Ovary (tissue), 9 donors: ENCODE data around the gene HP1BP3. TPM values are rescaled to one million over a fixed set of nuclear protein-coding genes. Genes with fewer than 3 reads are reported as not detected.
A peak's percentile ranks its signal among the peaks of the same experiment; 100 is the strongest.

Experiments used
- DNase-seq, 5 donors: peaks; one replicate each; pipeline ENCODE4 v3.0.0-alpha.2; 2019 to 2020
- H3K27ac ChIP-seq, 2 donors: fragments of 200-600 bp; one replicate each; pipeline versions ENCODE4 v1.5.1 to v1.8.0; 2019 to 2022
- H3K27me3 ChIP-seq: fragments of 200-600 bp; one replicate; pipeline ENCODE4 v1.8.0; 2022
- H3K36me3 ChIP-seq: fragments of 200-600 bp; sonication (generic); one replicate; pipeline ENCODE4 v1.5.1; 2019
- H3K4me1 ChIP-seq: one replicate; pipeline ENCODE4 v1.8.1; 2013; ENCODE audit warnings: mild to moderate bottlenecking, moderate library complexity; ENCODE audit not compliant: insufficient read depth
- H3K4me3 ChIP-seq: fragments of 200-600 bp; sonication (generic); one replicate; pipeline ENCODE4 v1.5.1; 2017
- H3K9me3 ChIP-seq, 2 donors: fragments of 200-600 bp in 1 of 2; sonication (generic) in 1 of 2; one replicate each; pipeline versions ENCODE4 v1.5.1 to v1.8.1; 2013 to 2019; ENCODE audit warnings: mild to moderate bottlenecking in 1 of 2, moderate library complexity in 1 of 2
- EP300 ChIP-seq: sonication (generic); formaldehyde crosslinking; IDR thresholded peaks from one replicate; pipeline ENCODE4 v1.6.1; 2017; ENCODE audit warnings: antibody characterized with exemption
- POLR2A ChIP-seq: fragments of 450-650 bp; IDR thresholded peaks from one replicate; pipeline ENCODE4 v1.6.1; 2017; ENCODE audit warnings: antibody characterized with exemption, mild to moderate bottlenecking, moderate library complexity
- WGBS, 3 donors: extraction: QIAGEN DNeasy Blood & Tissue Kit in 1 of 3; methylation state at CpG; one replicate each; pipeline versions ENCODE4 v1.1.5 to v1.1.7; 2013 to 2017; 5-methylcytosine and 5-hydroxymethylcytosine counted together
- intact Hi-C, 4 donors: fragments of 100-400 bp; cut with DNase I; formaldehyde crosslinking; loops; one replicate each; pipeline versions ENCODE4 v1.11.0 to v1.15.1; 2022 to 2023
- polyA plus RNA-seq, 2 donors: library from polyadenylated mRNA; stranded (reverse); fragments of 200-250 nt in 1 of 2; fragments of 350-450 nt in 1 of 2; fragmentation: Illumina TruSeq in 1 of 2; extraction: RNeasy Lipid Tissue Mini Kit (QIAGEN cat#74804) in 1 of 2; gene quantifications; one replicate each; pipeline ENCODE4 v1.2.3, GENCODE V29; 2013 to 2014
- total RNA-seq, 7 donors: library from RNA; depleted of rRNA in 2 of 7; stranded (reverse); fragments of >200 nt in 2 of 7; fragmentation: NEBNext Ultra II Directional in 3 of 7; extraction: Animal tissue kit (Norgen Biotek cat#: 25700) in 3 of 7; gene quantifications; one replicate each; pipeline versions ENCODE4 v1.1.0 to v1.2.4, GENCODE V29; 2016 to 2023
- TF ChIP-seq, protein P1 (sequence below), 3 donors: fragments of 450-650 bp in 2 of 3; fragments of 200-600 bp in 1 of 3; IDR thresholded peaks; one replicate each; pipeline versions ENCODE4 v1.5.1 to v1.8.0; 2016 to 2022; ENCODE audit warnings: antibody characterized with exemption in 3 of 3, mild to moderate bottlenecking in 1 of 3
- donor health status: DM: no; HTN: no; CAD: no; lungs with moderate emphysema.
- donor health status: DM: no; HTN: no; CAD: no.
- donor health status: Bipolar disorder and iron deficiency.
- donor health status: DM: yes; HTN: yes; CAD: no.
- donor health status: DM: no; HTN: no; CAD: no.
- donor health status: DM: yes; HTN: yes; CAD: no.

Gene HP1BP3
- total and polyA plus RNA-seq, 9 donors: 162 to 302 (median 211) TPM

DNA sequence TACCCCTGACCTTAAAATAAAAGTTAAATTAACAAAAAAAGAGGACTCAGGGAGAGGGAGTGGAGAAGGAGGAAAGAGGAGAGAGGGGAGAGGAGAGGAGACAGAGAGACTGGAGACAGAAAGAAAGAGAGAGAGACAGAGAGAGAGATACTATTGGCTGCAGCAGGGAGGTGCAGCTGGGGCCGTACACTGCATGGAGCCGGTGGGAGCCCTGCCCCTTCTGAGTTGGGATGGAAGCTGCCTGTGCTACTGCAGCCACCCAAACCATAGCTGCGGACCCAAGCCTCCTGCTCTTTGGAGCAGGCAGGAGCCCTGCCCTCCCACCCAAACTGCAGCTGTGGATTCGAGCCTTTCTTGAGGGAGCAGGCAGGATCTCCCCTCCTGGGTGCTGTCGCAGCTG lies 32.7 kb upstream of the HP1BP3 start:
- TF ChIP-seq, protein P1, sequence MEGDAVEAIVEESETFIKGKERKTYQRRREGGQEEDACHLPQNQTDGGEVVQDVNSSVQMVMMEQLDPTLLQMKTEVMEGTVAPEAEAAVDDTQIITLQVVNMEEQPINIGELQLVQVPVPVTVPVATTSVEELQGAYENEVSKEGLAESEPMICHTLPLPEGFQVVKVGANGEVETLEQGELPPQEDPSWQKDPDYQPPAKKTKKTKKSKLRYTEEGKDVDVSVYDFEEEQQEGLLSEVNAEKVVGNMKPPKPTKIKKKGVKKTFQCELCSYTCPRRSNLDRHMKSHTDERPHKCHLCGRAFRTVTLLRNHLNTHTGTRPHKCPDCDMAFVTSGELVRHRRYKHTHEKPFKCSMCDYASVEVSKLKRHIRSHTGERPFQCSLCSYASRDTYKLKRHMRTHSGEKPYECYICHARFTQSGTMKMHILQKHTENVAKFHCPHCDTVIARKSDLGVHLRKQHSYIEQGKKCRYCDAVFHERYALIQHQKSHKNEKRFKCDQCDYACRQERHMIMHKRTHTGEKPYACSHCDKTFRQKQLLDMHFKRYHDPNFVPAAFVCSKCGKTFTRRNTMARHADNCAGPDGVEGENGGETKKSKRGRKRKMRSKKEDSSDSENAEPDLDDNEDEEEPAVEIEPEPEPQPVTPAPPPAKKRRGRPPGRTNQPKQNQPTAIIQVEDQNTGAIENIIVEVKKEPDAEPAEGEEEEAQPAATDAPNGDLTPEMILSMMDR (IDR thresholded peaks at IDR 0.05): no peak
- TF ChIP-seq POLR2A (no peak), EP300 (no peak)
- H3K36me3 ChIP-seq: no peaks in the 10 kb centered on the region
- H3K4me1 ChIP-seq: no peaks in the 10 kb centered on the region
- no peaks in the 10 kb centered on the region for H3K27me3 ChIP-seq
- no peaks in the 10 kb centered on the region for H3K9me3 ChIP-seq
- intact Hi-C loops: no loop called here
- no peak overlapping the region for H3K27ac ChIP-seq
- WGBS, 3 donors: 67 to 85% (median 75%) methylated on average over 5 of the region's 5 CpGs
- no peak overlapping the region for H3K4me3 ChIP-seq
- DNase-seq: no peak

- WGBS, 3 donors: 75% methylated on average over 4 of the region's 4 CpGs; no CpG with 5 or more reads in 2 of the 3 donors
- Histone ChIP-seq H3K4me1 (no peaks in the 10 kb centered on the region), H3K9me3 (no peaks in the 10 kb centered on the region), H3K27ac (no peak overlapping the region), H3K27me3 (no peaks in the 10 kb centered on the region), H3K4me3 (no peak overlapping the region), H3K36me3 (no peaks in the 10 kb centered on the region)
- intact Hi-C loops: no loop called here
- no peak for DNase-seq
- TF ChIP-seq EP300 (no peak), POLR2A (no peak)
- TF ChIP-seq, protein P1 (IDR thresholded peaks at IDR 0.05): no peak
These were observed 27.4 kb upstream of the HP1BP3 start for GRCh38 chr1:20814534-20814871.

DNA sequence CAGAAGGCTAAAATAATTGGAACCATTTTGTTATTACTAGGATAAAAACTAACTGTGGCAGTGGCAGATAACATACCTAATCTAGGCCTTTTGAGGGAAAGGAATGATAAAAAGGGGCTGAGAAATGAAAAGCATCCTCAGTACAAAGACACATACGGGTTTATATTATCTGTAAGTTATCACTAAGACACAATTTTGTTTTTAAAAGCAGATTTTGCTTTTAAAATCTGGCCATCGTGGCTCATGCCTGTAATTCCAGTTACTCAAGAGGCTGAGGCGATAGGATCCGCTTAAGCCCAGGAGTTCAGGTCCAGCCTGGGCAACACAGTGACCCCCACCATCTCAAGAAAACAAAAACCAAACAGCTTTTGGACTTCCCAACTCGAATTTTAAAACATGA lies 24.8 kb upstream of the HP1BP3 start:
- no peak for DNase-seq
- TF ChIP-seq, protein P1 (IDR thresholded peaks at IDR 0.05): no peak
- TF ChIP-seq POLR2A (no peak), EP300 (no peak)
- intact Hi-C loops: no loop called here

GRCh38 chr1:20793236-20793635 lies 6.1 kb upstream of the HP1BP3 start:
- Histone ChIP-seq H3K4me1 (peaks cover 3% of the 10 kb centered on the region), H3K4me3 (no peak overlapping the region), H3K36me3 (no peaks in the 10 kb centered on the region), H3K27ac (no peak overlapping the region), H3K9me3 (no peaks in the 10 kb centered on the region), H3K27me3 (no peaks in the 10 kb centered on the region)
- TF ChIP-seq EP300 (no peak), POLR2A (no peak)
- TF ChIP-seq, protein P1 (IDR thresholded peaks at IDR 0.05): no peak
- 92 to 97% (median 93%) methylated on average over 4 of the region's 4 CpGs for WGBS, 3 donors
- DNase-seq: no peak
- intact Hi-C loops: no loop called here

More for the DNA sequence above, 24.8 kb upstream of the HP1BP3 start:
- Histone ChIP-seq H3K27me3 (no peaks in the 10 kb centered on the region), H3K27ac (no peak overlapping the region), H3K36me3 (no peaks in the 10 kb centered on the region), H3K9me3 (no peaks in the 10 kb centered on the region), H3K4me1 (no peaks in the 10 kb centered on the region), H3K4me3 (no peak overlapping the region)
- WGBS, 3 donors: 33 to 47% (median 37%) methylated on average over 5 of the region's 5 CpGs

GRCh38 chr1:20792196-20792595 lies 5.1 kb upstream of the HP1BP3 start:
- Histone ChIP-seq H3K4me1 (peaks cover 3% of the 10 kb centered on the region), H3K36me3 (no peaks in the 10 kb centered on the region), H3K9me3 (no peaks in the 10 kb centered on the region), H3K27ac (peak overlapping the region in 1 of 2 donors; percentile 29), H3K4me3 (no peak overlapping the region), H3K27me3 (no peaks in the 10 kb centered on the region)
- no peak for TF ChIP-seq POLR2A
- TF ChIP-seq EP300: no peak
- TF ChIP-seq, protein P1 (IDR thresholded peaks at IDR 0.05): no peak
- DNase-seq: peak in 3 of 5 donors; percentile 38 to 52 (median 50)
- intact Hi-C loops: no loop called here
- 11 to 18% (median 13%) methylated on average over 2 of the region's 2 CpGs for WGBS, 3 donors
